ENCODE data around the gene RNPEP. TPM values are rescaled to one million over a fixed set of nuclear protein-coding genes. Genes with fewer than 3 reads are reported as not detected.

The RNPEP gene
- total and polyA plus RNA-seq, 2 of the 8 experiments (the other 6 are each of a cell fraction or from before 2014, with no cell fraction given): 34.1 to 51.1 TPM

DNA sequence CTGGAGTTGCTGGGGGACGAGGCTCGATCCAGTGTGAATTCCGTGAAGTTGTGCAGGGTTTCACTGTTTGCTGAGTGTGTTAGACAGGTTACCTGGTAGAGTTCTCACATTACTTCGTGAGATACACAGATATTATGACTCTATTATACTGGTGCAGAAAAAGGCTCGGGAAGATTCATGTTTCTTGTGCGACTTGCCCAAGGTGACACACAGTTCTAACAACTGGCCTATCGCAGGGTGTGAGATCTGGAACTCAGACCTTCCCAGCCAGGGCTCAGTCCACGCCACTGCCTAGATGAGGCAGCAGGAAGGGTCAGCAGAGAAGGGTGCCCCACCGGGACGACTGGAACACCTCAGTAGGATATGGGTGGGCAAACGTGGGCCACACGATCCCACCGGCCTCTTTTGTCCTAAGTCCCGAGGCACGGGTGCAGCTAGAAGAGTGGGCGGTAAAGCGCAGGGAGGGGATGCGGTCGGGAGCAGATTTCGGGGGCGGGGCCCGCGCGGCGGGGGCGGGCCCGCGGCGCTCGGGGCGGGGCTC is 296 bp upstream of the RNPEP start:
- Histone ChIP-seq H3K9me3 (ENCODE audit: insufficient read depth in 2 of 2, low read depth in 1 of 2, low read length in 1 of 2) (no peaks in the 10 kb centered on the region), H3K23me2 (ENCODE audit: low read depth, low read length) (peaks cover 6% of the 10 kb centered on the region), H3K23ac (ENCODE audit: insufficient read length) (no peak overlapping the region), H2BK12ac (ENCODE audit: low read depth, low read length) (0 out of 2 replicates have a peak overlapping the region, but pooled peaks have one; percentile 27), H3K4me3 (ENCODE audit: extremely low read depth in 1 of 4, insufficient read depth in 2 of 4, low read depth in 3 of 4, low read length in 4 of 4) (peak overlapping the region; percentile 78 to 87 (median 82)), H3K36me3 (ENCODE audit: control insufficient read depth in 2 of 4, insufficient read depth in 4 of 4, low read length in 3 of 4) (no peaks in the 10 kb centered on the region), H3K79me1 (ENCODE audit: low read depth, low read length) (peaks cover 2% of the 10 kb centered on the region; the same call in 1 of the 2 replicates), H3K14ac (ENCODE audit: insufficient read length) (no peak overlapping the region), H3K18ac (ENCODE audit: extremely low read depth, low read length) (peak overlapping the region; percentile 43; the same call in 1 of the 2 replicates), H3K27ac (ENCODE audit: low read depth, low read length) (no peak overlapping the region), H2BK120ac (replicated peaks; ENCODE audit: low read depth, low read length) (no peak overlapping the region), H2AFZ (ENCODE audit: low read length) (peak overlapping the region; percentile 95), H3K4me2 (ENCODE audit: insufficient read depth in 1 of 2, low read depth in 2 of 2, low read length in 2 of 2) (peak overlapping the region; percentile 86), H4K20me1 (replicated peaks in 1 of 2; ENCODE audit: control insufficient read depth in 1 of 2, insufficient read depth in 2 of 2, low read length in 2 of 2) (peaks cover 0 to 2% of the 10 kb centered on the region in 2 experiments), H3K27me3 (replicated peaks in 1 of 4; ENCODE audit: control insufficient read depth in 3 of 4, extremely low read depth in 1 of 4, insufficient read depth in 3 of 4, low read length in 3 of 4) (peaks cover 0 to 3% (median 0%) of the 10 kb centered on the region in 4 experiments; a peak in 1 of 7 replicates), H2AK5ac (ENCODE audit: low read depth, low read length) (no peak overlapping the region), H3K4me1 (replicated peaks in 1 of 4; ENCODE audit: control insufficient read depth in 3 of 4, insufficient read depth in 4 of 4, low read length in 3 of 4) (peaks cover 0 to 4% (median 2%) of the 10 kb centered on the region in 4 experiments; a peak in 5 of 7 replicates), H3K79me2 (ENCODE audit: control insufficient read depth in 1 of 2, insufficient read depth in 2 of 2, low read length in 2 of 2) (peaks cover 3 to 37% of the 10 kb centered on the region in 2 experiments; a peak in 3 of 4 replicates), H3K56ac (replicated peaks; ENCODE audit: insufficient read length, low read depth, low read length) (peak overlapping the region; percentile 47), H2BK5ac (ENCODE audit: low read depth, low read length) (no peak overlapping the region; the same call in 1 of the 2 replicates), H4K8ac (ENCODE audit: extremely low read depth, insufficient read depth, low read length) (peak overlapping the region; percentile 48; the same call in 1 of the 2 replicates), H2BK20ac (ENCODE audit: low read length) (no peak overlapping the region; the same call in 1 of the 2 replicates), H3K4ac (replicated peaks; ENCODE audit: insufficient read length, low read depth, low read length) (peak overlapping the region; percentile 83), H2BK15ac (ENCODE audit: low read length) (peak overlapping the region; percentile 98; the same call in 1 of the 2 replicates), H4K5ac (ENCODE audit: insufficient read length, low read depth, low read length) (peak overlapping the region; percentile 59), H3K9ac (replicated peaks in 1 of 4; ENCODE audit: extremely low read depth in 1 of 4, low read depth in 3 of 4, low read length in 3 of 4) (peak overlapping the region in 1 of 4 experiments; percentile 24; a peak in 3 of 7 replicates), H4K91ac (replicated peaks; ENCODE audit: insufficient read length, low read length) (peak overlapping the region; percentile 73)
- FAIRE-seq: no peak
- no peak for DNase-seq (ENCODE audit: low read depth in 1 of 2, low spot score in 2 of 2)
- POLR2A ChIA-PET (ENCODE audit: partially characterized antibody): interaction anchor here (0.6 to 2.6 kb wide), 13 partner anchors 9 to 103 kb away, joined by 3 to 11 read pairs (median 5); partner anchors contain the start of genes ELF3 and TIMM17A
- CTCF ChIA-PET (ENCODE audit: partially characterized antibody): interaction anchor here (0.7 to 7.3 kb wide), 11 partner anchors 9 to 152 kb away, joined by 3 to 44 read pairs (median 5); no protein-coding TSS in a partner anchor
- 30% methylated on average over 15 of the region's 31 CpGs; no CpG with 5 or more reads in 1 of the 2 experiments for WGBS, 2 experiments (ENCODE audit: extremely low coverage in 1 of 2, insufficient coverage in 1 of 2, insufficient read length in 1 of 2, insufficient replicate concordance in 2 of 2, low coverage in 1 of 2, low lambda C conversion rate in 2 of 2, missing lambda C conversion rate in 1 of 2)
- TF ChIP-seq BACH1 (IDR thresholded peaks at IDR 0.05; ENCODE audit: low read length) (no peak), POLR2A (IDR thresholded peaks at IDR 0.05; ENCODE audit: control extremely low read depth in 1 of 2, low read depth in 2 of 2, low read length in 2 of 2) (no peak), SP2 (IDR thresholded peaks at IDR 0.05; ENCODE audit: low read length) (no peak), NRF1 (IDR thresholded peaks at IDR 0.05; ENCODE audit: low read depth, low read length) (no peak), SP1 (IDR thresholded peaks at IDR 0.05; ENCODE audit: low read depth, low read length) (no peak), TAF7 (optimal IDR thresholded peaks at IDR 0.05; ENCODE audit: borderline replicate concordance, low read depth, low read length) (no peak), BRCA1 (IDR thresholded peaks at IDR 0.05; ENCODE audit: low read depth, low read length) (no peak), YY1 (IDR thresholded peaks at IDR 0.05; ENCODE audit: low read depth, low read length) (no peak), CBX5 (IDR thresholded peaks at IDR 0.05; ENCODE audit: low read depth, low read length) (no peak), RXRA (IDR thresholded peaks at IDR 0.05; ENCODE audit: insufficient read depth, low read depth, low read length) (no peak), JUND (IDR thresholded peaks at IDR 0.05; ENCODE audit: low read length) (no peak), EGR1 (IDR thresholded peaks at IDR 0.05; ENCODE audit: borderline replicate concordance, low read depth, low read length) (no peak), BCL11A (IDR thresholded peaks at IDR 0.05; ENCODE audit: low read depth in 2 of 2, low read length in 2 of 2) (no peak)
